GM12892 (cell line): ENCODE measurements around the gene RBKS.
"Not testable (repeated sequence)": the region's sequence is repeated elsewhere in the genome, so short reads cannot be mapped to it uniquely, and the experiment has no call there.

Experiments used
- POLR2A ChIP-seq: IDR thresholded peaks from 2 replicates; pipeline ENCODE4 v1.6.1; 2011; ENCODE audit warnings: low read depth, low read length, control low read depth
- POLR2AphosphoS5 ChIP-seq: IDR thresholded peaks from 2 replicates; pipeline ENCODE4 v1.6.1; 2011; ENCODE audit warnings: low read depth, low read length, control low read depth
- TAF1 ChIP-seq: IDR thresholded peaks from 2 replicates; pipeline ENCODE4 v1.6.1; 2011; ENCODE audit warnings: low read depth, mild to moderate bottlenecking, control low read depth, low read length, borderline replicate concordance

- TF ChIP-seq TAF1, POLR2A, POLR2AphosphoS5: not testable (repeated sequence)
These were observed 7.6 kb downstream of the RBKS start for GRCh38 chr2:27882584-27882922.
